WTC11 (cell line): Measurements from ENCODE around the gene FOXJ1. TPM values are rescaled to one million over a fixed set of nuclear protein-coding genes. Genes with fewer than 3 reads are reported as not detected.
A peak's percentile ranks its signal among the peaks of the same experiment; 100 is the strongest.

Source experiments
- AFF4 ChIP-seq: sonication (generic); formaldehyde crosslinking; IDR thresholded peaks from 2 replicates; pipeline ENCODE4 v1.8.1; 2023; ENCODE audit warnings: mild to moderate bottlenecking, missing genetic modification reagents, borderline replicate concordance
- ERG ChIP-seq: fragments of 250-450 bp; sonication (Bioruptor Pico); IDR thresholded peaks from 2 replicates; pipeline ENCODE4 v1.8.0; 2021; ENCODE audit warnings: mild to moderate bottlenecking
- FOXK1 ChIP-seq: sonication (generic); formaldehyde crosslinking; IDR thresholded peaks from 2 replicates; pipeline ENCODE4 v1.8.0; 2022; ENCODE audit warnings: mild to moderate bottlenecking, moderate library complexity, missing genetic modification reagents
- JUN ChIP-seq: sonication (generic); formaldehyde crosslinking; IDR thresholded peaks from 2 replicates; pipeline ENCODE4 v1.8.0; 2023; ENCODE audit warnings: mild to moderate bottlenecking, missing genetic modification reagents
- KAT7 ChIP-seq: sonication (generic); formaldehyde crosslinking; IDR thresholded peaks from 2 replicates; pipeline ENCODE4 v1.8.1; 2023; ENCODE audit warnings: missing genetic modification reagents, mild to moderate bottlenecking, borderline replicate concordance
- MLX ChIP-seq: sonication (generic); formaldehyde crosslinking; IDR thresholded peaks from 2 replicates; pipeline ENCODE4 v1.8.1; 2023; ENCODE audit warnings: mild to moderate bottlenecking, missing genetic modification reagents, moderate library complexity
- NFE2L1 ChIP-seq: sonication (generic); formaldehyde crosslinking; IDR thresholded peaks from 2 replicates; pipeline ENCODE4 v1.8.1; 2023; ENCODE audit warnings: missing genetic modification reagents
- NR2C2 ChIP-seq: sonication (generic); formaldehyde crosslinking; IDR thresholded peaks from 2 replicates; pipeline ENCODE4 v1.8.0; 2022; ENCODE audit warnings: mild to moderate bottlenecking, missing genetic modification reagents
- NR3C1 ChIP-seq: sonication (generic); formaldehyde crosslinking; conservative IDR thresholded peaks from 2 replicates; pipeline ENCODE4 v1.8.1; 2023; ENCODE audit warnings: low read depth, mild to moderate bottlenecking, missing genetic modification reagents
- OVOL2 ChIP-seq: fragments of 250-450 bp; sonication (Bioruptor Pico); IDR thresholded peaks from 2 replicates; pipeline ENCODE4 v1.9.0; 2021; ENCODE audit warnings: mild to moderate bottlenecking, borderline replicate concordance
- RELA ChIP-seq: sonication (generic); formaldehyde crosslinking; IDR thresholded peaks from 2 replicates; pipeline ENCODE4 v1.8.1; 2022; ENCODE audit warnings: missing genetic modification reagents, mild to moderate bottlenecking, borderline replicate concordance
- TEAD4 ChIP-seq: sonication (generic); formaldehyde crosslinking; IDR thresholded peaks from 2 replicates; pipeline ENCODE4 v1.8.0; 2022; ENCODE audit warnings: mild to moderate bottlenecking, missing genetic modification reagents
- TP53 ChIP-seq: sonication (generic); formaldehyde crosslinking; IDR thresholded peaks from 2 replicates; pipeline ENCODE4 v1.8.1; 2023; ENCODE audit warnings: mild to moderate bottlenecking, missing genetic modification reagents
- USF1 ChIP-seq: sonication (generic); formaldehyde crosslinking; IDR thresholded peaks from 2 replicates; pipeline ENCODE4 v1.8.0; 2022; ENCODE audit warnings: mild to moderate bottlenecking, missing genetic modification reagents
- ZBTB21 ChIP-seq: sonication (generic); formaldehyde crosslinking; IDR thresholded peaks from 2 replicates; pipeline ENCODE4 v1.8.1; 2023; ENCODE audit warnings: mild to moderate bottlenecking, missing genetic modification reagents, borderline replicate concordance
- ZNF263 ChIP-seq: sonication (generic); formaldehyde crosslinking; IDR thresholded peaks from 2 replicates; pipeline ENCODE4 v1.8.1; 2022; ENCODE audit warnings: low read depth, mild to moderate bottlenecking, moderate library complexity, missing genetic modification reagents
- ZNF425 ChIP-seq: fragments of 250-450 bp; sonication (Bioruptor Pico); conservative IDR thresholded peaks from 2 replicates; pipeline ENCODE4 v1.9.0; 2021; ENCODE audit warnings: mild to moderate bottlenecking
- ZNF512 ChIP-seq: sonication (generic); formaldehyde crosslinking; IDR thresholded peaks from 2 replicates; pipeline ENCODE4 v1.8.1; 2022; ENCODE audit warnings: missing genetic modification reagents, borderline replicate concordance
- total RNA-seq: library from RNA; stranded (reverse); gene quantifications from 3 replicates; pipeline ENCODE4 v1.2.3, GENCODE V29; 2021
- TF ChIP-seq, protein P1 (sequence below): sonication (generic); formaldehyde crosslinking; IDR thresholded peaks from 2 replicates; pipeline ENCODE4 v1.8.1; 2023; ENCODE audit warnings: mild to moderate bottlenecking, missing genetic modification reagents, moderate library complexity
- TF ChIP-seq, protein P2 (sequence below): sonication (generic); formaldehyde crosslinking; IDR thresholded peaks from 2 replicates; pipeline ENCODE4 v1.8.0; 2023; ENCODE audit warnings: mild to moderate bottlenecking, missing genetic modification reagents
- TF ChIP-seq, protein P3 (sequence below): sonication (generic); formaldehyde crosslinking; IDR thresholded peaks from 2 replicates; pipeline ENCODE4 v1.8.0; 2022; ENCODE audit warnings: mild to moderate bottlenecking, missing genetic modification reagents

FOXJ1 gene
- total RNA-seq, 1 experiment from 2014 or later: 11.8 TPM

GRCh38 chr17:76134911-76135809 lies 5.9 kb downstream of the FOXJ1 start (continued):
- TF ChIP-seq MLX (CRISPR knock-in tag) (no peak), NFE2L1 (CRISPR knock-in tag) (0 out of 2 replicates have a peak, but pooled peaks have one; percentile 53), ERG (no peak), OVOL2 (CRISPR knock-in tag) (no peak), ZBTB21 (CRISPR knock-in tag) (no peak), RELA (CRISPR knock-in tag) (no peak), ZNF425 (CRISPR knock-in tag) (no peak), ZNF263 (CRISPR knock-in tag) (no peak), TEAD4 (CRISPR knock-in tag) (peak; percentile 63; the same call in 1 of the 2 replicates), JUN (CRISPR knock-in tag) (no peak), NR3C1 (CRISPR knock-in tag) (no peak), AFF4 (CRISPR knock-in tag) (no peak), ZNF512 (no peak), FOXK1 (peak; percentile 10; the same call in 1 of the 2 replicates), KAT7 (CRISPR knock-in tag) (no peak), TP53 (CRISPR knock-in tag) (no peak), USF1 (0 out of 2 replicates have a peak, but pooled peaks have one; percentile 26), NR2C2 (CRISPR knock-in tag) (no peak)
- TF ChIP-seq, protein P1, sequence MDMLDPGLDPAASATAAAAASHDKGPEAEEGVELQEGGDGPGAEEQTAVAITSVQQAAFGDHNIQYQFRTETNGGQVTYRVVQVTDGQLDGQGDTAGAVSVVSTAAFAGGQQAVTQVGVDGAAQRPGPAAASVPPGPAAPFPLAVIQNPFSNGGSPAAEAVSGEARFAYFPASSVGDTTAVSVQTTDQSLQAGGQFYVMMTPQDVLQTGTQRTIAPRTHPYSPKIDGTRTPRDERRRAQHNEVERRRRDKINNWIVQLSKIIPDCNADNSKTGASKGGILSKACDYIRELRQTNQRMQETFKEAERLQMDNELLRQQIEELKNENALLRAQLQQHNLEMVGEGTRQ: no peak
- TF ChIP-seq, protein P2, sequence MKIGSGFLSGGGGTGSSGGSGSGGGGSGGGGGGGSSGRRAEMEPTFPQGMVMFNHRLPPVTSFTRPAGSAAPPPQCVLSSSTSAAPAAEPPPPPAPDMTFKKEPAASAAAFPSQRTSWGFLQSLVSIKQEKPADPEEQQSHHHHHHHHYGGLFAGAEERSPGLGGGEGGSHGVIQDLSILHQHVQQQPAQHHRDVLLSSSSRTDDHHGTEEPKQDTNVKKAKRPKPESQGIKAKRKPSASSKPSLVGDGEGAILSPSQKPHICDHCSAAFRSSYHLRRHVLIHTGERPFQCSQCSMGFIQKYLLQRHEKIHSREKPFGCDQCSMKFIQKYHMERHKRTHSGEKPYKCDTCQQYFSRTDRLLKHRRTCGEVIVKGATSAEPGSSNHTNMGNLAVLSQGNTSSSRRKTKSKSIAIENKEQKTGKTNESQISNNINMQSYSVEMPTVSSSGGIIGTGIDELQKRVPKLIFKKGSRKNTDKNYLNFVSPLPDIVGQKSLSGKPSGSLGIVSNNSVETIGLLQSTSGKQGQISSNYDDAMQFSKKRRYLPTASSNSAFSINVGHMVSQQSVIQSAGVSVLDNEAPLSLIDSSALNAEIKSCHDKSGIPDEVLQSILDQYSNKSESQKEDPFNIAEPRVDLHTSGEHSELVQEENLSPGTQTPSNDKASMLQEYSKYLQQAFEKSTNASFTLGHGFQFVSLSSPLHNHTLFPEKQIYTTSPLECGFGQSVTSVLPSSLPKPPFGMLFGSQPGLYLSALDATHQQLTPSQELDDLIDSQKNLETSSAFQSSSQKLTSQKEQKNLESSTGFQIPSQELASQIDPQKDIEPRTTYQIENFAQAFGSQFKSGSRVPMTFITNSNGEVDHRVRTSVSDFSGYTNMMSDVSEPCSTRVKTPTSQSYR (CRISPR knock-in tag): no peak
- TF ChIP-seq, protein P3, sequence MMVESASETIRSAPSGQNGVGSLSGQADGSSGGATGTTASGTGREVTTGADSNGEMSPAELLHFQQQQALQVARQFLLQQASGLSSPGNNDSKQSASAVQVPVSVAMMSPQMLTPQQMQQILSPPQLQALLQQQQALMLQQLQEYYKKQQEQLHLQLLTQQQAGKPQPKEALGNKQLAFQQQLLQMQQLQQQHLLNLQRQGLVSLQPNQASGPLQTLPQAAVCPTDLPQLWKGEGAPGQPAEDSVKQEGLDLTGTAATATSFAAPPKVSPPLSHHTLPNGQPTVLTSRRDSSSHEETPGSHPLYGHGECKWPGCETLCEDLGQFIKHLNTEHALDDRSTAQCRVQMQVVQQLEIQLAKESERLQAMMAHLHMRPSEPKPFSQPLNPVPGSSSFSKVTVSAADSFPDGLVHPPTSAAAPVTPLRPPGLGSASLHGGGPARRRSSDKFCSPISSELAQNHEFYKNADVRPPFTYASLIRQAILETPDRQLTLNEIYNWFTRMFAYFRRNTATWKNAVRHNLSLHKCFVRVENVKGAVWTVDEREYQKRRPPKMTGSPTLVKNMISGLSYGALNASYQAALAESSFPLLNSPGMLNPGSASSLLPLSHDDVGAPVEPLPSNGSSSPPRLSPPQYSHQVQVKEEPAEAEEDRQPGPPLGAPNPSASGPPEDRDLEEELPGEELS (CRISPR knock-in tag): no peak
